A549 (cell line): ENCODE results near the gene EDEM1.

Source experiments
- CTCF ChIP-seq: fragments of >200 bp; sonication (Bioruptor Twin); formaldehyde crosslinking; IDR thresholded peaks from 3 replicates; pipeline ENCODE4 v1.5.1; 2016
- E2F6 ChIP-seq: IDR thresholded peaks from 2 replicates; pipeline ENCODE4 v1.6.1; 2012; ENCODE audit warnings: low read depth, borderline replicate concordance
- EP300 ChIP-seq, 2 experiments: fragments of >200 bp; sonication (Bioruptor Twin); formaldehyde crosslinking; IDR thresholded peaks; 2 replicates in 1 of 2; 3 replicates in 1 of 2; pipeline ENCODE4 v1.6.1; 2016 to 2017
- ESRRA ChIP-seq: fragments of 150-350 bp; IDR thresholded peaks from 2 replicates; pipeline ENCODE4 v1.6.1; 2014; ENCODE audit warnings: mild to moderate bottlenecking, low read length, borderline replicate concordance
- HDAC2 ChIP-seq: fragments of 200-600 bp; sonication (generic); IDR thresholded peaks from 2 replicates; pipeline ENCODE4 v1.6.1; 2016
- JUNB ChIP-seq: fragments of >200 bp; sonication (Bioruptor Twin); formaldehyde crosslinking; IDR thresholded peaks from 2 replicates; pipeline ENCODE4 v1.6.1; 2016
- MAZ ChIP-seq: fragments of 150-350 bp; IDR thresholded peaks from 2 replicates; pipeline ENCODE4 v1.6.1; 2014; ENCODE audit warnings: antibody characterized with exemption, low read depth, low read length, borderline replicate concordance
- POLR2A ChIP-seq: IDR thresholded peaks from 2 replicates; pipeline ENCODE4 v1.6.1; 2012; ENCODE audit warnings: mild to moderate bottlenecking, low read length
- POLR2AphosphoS2 ChIP-seq: conservative IDR thresholded peaks from 2 replicates; pipeline ENCODE4 v1.6.1; 2012; ENCODE audit warnings: low read length, improper control_type of control experiment, inconsistent platforms
- RFX5 ChIP-seq: fragments of 450-650 bp; IDR thresholded peaks from 2 replicates; pipeline ENCODE4 v1.7.1; 2014; ENCODE audit warnings: antibody characterized with exemption, mild to moderate bottlenecking, moderate library complexity
- TF ChIP-seq, protein P1 (sequence below): fragments of 200-600 bp; sonication (generic); IDR thresholded peaks from 2 replicates; pipeline ENCODE4 v1.6.1; 2016; ENCODE audit warnings: antibody characterized with exemption, mild to moderate bottlenecking, moderate library complexity

GRCh38 chr3:5149306-5149880 lies 38.1 kb upstream of the EDEM1 start:
- TF ChIP-seq RFX5 (no peak), CTCF (no peak), POLR2A (no peak), POLR2AphosphoS2 (no peak), EP300 (IDR thresholded peaks at IDR 0.05) (no peak), MAZ (no peak), HDAC2 (no peak), JUNB (no peak), ESRRA (no peak), E2F6 (no peak)
- TF ChIP-seq, protein P1, sequence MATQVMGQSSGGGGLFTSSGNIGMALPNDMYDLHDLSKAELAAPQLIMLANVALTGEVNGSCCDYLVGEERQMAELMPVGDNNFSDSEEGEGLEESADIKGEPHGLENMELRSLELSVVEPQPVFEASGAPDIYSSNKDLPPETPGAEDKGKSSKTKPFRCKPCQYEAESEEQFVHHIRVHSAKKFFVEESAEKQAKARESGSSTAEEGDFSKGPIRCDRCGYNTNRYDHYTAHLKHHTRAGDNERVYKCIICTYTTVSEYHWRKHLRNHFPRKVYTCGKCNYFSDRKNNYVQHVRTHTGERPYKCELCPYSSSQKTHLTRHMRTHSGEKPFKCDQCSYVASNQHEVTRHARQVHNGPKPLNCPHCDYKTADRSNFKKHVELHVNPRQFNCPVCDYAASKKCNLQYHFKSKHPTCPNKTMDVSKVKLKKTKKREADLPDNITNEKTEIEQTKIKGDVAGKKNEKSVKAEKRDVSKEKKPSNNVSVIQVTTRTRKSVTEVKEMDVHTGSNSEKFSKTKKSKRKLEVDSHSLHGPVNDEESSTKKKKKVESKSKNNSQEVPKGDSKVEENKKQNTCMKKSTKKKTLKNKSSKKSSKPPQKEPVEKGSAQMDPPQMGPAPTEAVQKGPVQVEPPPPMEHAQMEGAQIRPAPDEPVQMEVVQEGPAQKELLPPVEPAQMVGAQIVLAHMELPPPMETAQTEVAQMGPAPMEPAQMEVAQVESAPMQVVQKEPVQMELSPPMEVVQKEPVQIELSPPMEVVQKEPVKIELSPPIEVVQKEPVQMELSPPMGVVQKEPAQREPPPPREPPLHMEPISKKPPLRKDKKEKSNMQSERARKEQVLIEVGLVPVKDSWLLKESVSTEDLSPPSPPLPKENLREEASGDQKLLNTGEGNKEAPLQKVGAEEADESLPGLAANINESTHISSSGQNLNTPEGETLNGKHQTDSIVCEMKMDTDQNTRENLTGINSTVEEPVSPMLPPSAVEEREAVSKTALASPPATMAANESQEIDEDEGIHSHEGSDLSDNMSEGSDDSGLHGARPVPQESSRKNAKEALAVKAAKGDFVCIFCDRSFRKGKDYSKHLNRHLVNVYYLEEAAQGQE, result no peak
